ENCODE results near the gene HOXB2. TPM values are rescaled to one million over a fixed set of nuclear protein-coding genes. Genes with fewer than 3 reads are reported as not detected.
A peak's percentile ranks its signal among the peaks of the same experiment; 100 is the strongest.

HOXB2 gene
- total and polyA plus RNA-seq, 9 of the 15 experiments (the other 6 are each of a cell fraction or from before 2014, with no cell fraction given), result 2.1 to 97.7 (median 21.2) TPM

GRCh38 chr17:48541577-48542113 is 3.3 kb downstream of the HOXB2 start (continued):
- TF ChIP-seq, protein P1, sequence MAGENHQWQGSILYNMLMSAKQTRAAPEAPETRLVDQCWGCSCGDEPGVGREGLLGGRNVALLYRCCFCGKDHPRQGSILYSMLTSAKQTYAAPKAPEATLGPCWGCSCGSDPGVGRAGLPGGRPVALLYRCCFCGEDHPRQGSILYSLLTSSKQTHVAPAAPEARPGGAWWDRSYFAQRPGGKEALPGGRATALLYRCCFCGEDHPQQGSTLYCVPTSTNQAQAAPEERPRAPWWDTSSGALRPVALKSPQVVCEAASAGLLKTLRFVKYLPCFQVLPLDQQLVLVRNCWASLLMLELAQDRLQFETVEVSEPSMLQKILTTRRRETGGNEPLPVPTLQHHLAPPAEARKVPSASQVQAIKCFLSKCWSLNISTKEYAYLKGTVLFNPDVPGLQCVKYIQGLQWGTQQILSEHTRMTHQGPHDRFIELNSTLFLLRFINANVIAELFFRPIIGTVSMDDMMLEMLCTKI (IDR thresholded peaks at IDR 0.05; ENCODE audit: partially characterized antibody), result no peak
- no peak for TF ChIP-seq ATF7 (IDR thresholded peaks at IDR 0.05)
- no peak for TF ChIP-seq CHCHD3 (CRISPR knock-in tag; IDR thresholded peaks at IDR 0.05)
- no peak for TF ChIP-seq CC2D1A (IDR thresholded peaks at IDR 0.05)
- TF ChIP-seq RNF219 (CRISPR knock-in tag; IDR thresholded peaks at IDR 0.05), result no peak
- TF ChIP-seq, protein P2, sequence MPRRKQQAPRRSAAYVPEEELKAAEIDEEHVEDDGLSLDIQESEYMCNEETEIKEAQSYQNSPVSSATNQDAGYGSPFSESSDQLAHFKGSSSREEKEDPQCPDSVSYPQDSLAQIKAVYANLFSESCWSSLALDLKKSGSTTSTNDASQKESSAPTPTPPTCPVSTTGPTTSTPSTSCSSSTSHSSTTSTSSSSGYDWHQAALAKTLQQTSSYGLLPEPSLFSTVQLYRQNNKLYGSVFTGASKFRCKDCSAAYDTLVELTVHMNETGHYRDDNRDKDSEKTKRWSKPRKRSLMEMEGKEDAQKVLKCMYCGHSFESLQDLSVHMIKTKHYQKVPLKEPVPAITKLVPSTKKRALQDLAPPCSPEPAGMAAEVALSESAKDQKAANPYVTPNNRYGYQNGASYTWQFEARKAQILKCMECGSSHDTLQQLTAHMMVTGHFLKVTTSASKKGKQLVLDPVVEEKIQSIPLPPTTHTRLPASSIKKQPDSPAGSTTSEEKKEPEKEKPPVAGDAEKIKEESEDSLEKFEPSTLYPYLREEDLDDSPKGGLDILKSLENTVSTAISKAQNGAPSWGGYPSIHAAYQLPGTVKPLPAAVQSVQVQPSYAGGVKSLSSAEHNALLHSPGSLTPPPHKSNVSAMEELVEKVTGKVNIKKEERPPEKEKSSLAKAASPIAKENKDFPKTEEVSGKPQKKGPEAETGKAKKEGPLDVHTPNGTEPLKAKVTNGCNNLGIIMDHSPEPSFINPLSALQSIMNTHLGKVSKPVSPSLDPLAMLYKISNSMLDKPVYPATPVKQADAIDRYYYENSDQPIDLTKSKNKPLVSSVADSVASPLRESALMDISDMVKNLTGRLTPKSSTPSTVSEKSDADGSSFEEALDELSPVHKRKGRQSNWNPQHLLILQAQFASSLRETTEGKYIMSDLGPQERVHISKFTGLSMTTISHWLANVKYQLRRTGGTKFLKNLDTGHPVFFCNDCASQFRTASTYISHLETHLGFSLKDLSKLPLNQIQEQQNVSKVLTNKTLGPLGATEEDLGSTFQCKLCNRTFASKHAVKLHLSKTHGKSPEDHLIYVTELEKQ (CRISPR knock-in tag; IDR thresholded peaks at IDR 0.05), result no peak
- peak; percentile 18 to 82; a peak in 3 of 4 replicates for TF ChIP-seq MLLT1 (IDR thresholded peaks at IDR 0.05)
- no peak; the same call in 1 of the 2 replicates for TF ChIP-seq CREB1 (IDR thresholded peaks at IDR 0.05)
- no peak for TF ChIP-seq CREB1 (CRISPR knock-in tag; IDR thresholded peaks at IDR 0.05)
- no peak for TF ChIP-seq GTF2A2 (tag; IDR thresholded peaks at IDR 0.05)
- TF ChIP-seq BRCA1 (IDR thresholded peaks at IDR 0.05), result no peak
- TF ChIP-seq BRCA1 (CRISPR knock-in tag; IDR thresholded peaks at IDR 0.05), result no peak
- TF ChIP-seq, protein P3, sequence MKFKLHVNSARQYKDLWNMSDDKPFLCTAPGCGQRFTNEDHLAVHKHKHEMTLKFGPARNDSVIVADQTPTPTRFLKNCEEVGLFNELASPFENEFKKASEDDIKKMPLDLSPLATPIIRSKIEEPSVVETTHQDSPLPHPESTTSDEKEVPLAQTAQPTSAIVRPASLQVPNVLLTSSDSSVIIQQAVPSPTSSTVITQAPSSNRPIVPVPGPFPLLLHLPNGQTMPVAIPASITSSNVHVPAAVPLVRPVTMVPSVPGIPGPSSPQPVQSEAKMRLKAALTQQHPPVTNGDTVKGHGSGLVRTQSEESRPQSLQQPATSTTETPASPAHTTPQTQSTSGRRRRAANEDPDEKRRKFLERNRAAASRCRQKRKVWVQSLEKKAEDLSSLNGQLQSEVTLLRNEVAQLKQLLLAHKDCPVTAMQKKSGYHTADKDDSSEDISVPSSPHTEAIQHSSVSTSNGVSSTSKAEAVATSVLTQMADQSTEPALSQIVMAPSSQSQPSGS (CRISPR knock-in tag; IDR thresholded peaks at IDR 0.05), result no peak
- no peak for TF ChIP-seq ETV6 (IDR thresholded peaks at IDR 0.05; ENCODE audit: borderline replicate concordance in 1 of 2, low read depth in 2 of 2, low read length in 1 of 2)
- no peak for TF ChIP-seq ETV6 (CRISPR knock-in tag; IDR thresholded peaks at IDR 0.05; ENCODE audit: borderline replicate concordance)
- TF ChIP-seq ELF2 (CRISPR knock-in tag; IDR thresholded peaks at IDR 0.05), result 0 out of 2 replicates have a peak, but pooled peaks have one; percentile 17
- no peak for TF ChIP-seq ZNF561 (CRISPR knock-in tag; conservative IDR thresholded peaks at IDR 0.05)
- TF ChIP-seq ETS2 (tag; IDR thresholded peaks at IDR 0.05; ENCODE audit: borderline replicate concordance, poor library complexity, severe bottlenecking), result no peak
- TF ChIP-seq ZNF644 (tag; IDR thresholded peaks at IDR 0.05; ENCODE audit: low read depth), result no peak
